ENCODE data around the gene ZNF714.

The ZNF714 gene

GRCh38 chr19:21082011-21082975, at the start of gene ZNF714:
TSS of gene ZNF714 (plus strand) at chr19:21082203. CDS start at chr19:21098269, 16,066 bp downstream.
- peak within 1 kb of the TSS; percentile 85 for H3K27ac ChIP-seq
- TF ChIP-seq ZFX (IDR thresholded peaks at IDR 0.05; ENCODE audit: borderline replicate concordance), result no peak
- no peak for TF ChIP-seq CTCF (IDR thresholded peaks at IDR 0.05)

GRCh38 chr19:21045028-21045427, 37.0 kb upstream of the ZNF714 start:
- no peak for TF ChIP-seq ZFX (IDR thresholded peaks at IDR 0.05; ENCODE audit: borderline replicate concordance)

GRCh38 chr19:21046489-21046888, 35.5 kb upstream of the ZNF714 start:
- no peak overlapping the region for H3K27ac ChIP-seq
- TF ChIP-seq ZFX (IDR thresholded peaks at IDR 0.05; ENCODE audit: borderline replicate concordance) (no peak), CTCF (IDR thresholded peaks at IDR 0.05) (no peak)

More at GRCh38 chr19:21045028-21045427, 37.0 kb upstream of the ZNF714 start:
- no peak overlapping the region for H3K27ac ChIP-seq

GRCh38 chr19:21047716-21048115, 34.3 kb upstream of the ZNF714 start:
- TF ChIP-seq CTCF (IDR thresholded peaks at IDR 0.05) (no peak), ZFX (IDR thresholded peaks at IDR 0.05; ENCODE audit: borderline replicate concordance) (no peak)
- H3K27ac ChIP-seq, result no peak overlapping the region

GRCh38 chr19:21052902-21053301, 29.1 kb upstream of the ZNF714 start:
- TF ChIP-seq CTCF (IDR thresholded peaks at IDR 0.05) (no peak), ZFX (IDR thresholded peaks at IDR 0.05; ENCODE audit: borderline replicate concordance) (no peak)

GRCh38 chr19:21065336-21065735, 16.7 kb upstream of the ZNF714 start:
- H3K27ac ChIP-seq, result no peak overlapping the region
- no peak for TF ChIP-seq ZFX (IDR thresholded peaks at IDR 0.05; ENCODE audit: borderline replicate concordance)
- TF ChIP-seq CTCF (IDR thresholded peaks at IDR 0.05), result no peak

More at GRCh38 chr19:21052902-21053301, 29.1 kb upstream of the ZNF714 start:
- no peak overlapping the region for H3K27ac ChIP-seq

GRCh38 chr19:21084343-21084742, 2.3 kb downstream of the ZNF714 start:
- TF ChIP-seq CTCF (IDR thresholded peaks at IDR 0.05) (no peak), ZFX (IDR thresholded peaks at IDR 0.05; ENCODE audit: borderline replicate concordance) (no peak)
- H3K27ac ChIP-seq, result no peak overlapping the region

All from 22Rv1 (cell line).